ENCODE results near the gene NUP214.

Gene NUP214

DNA sequence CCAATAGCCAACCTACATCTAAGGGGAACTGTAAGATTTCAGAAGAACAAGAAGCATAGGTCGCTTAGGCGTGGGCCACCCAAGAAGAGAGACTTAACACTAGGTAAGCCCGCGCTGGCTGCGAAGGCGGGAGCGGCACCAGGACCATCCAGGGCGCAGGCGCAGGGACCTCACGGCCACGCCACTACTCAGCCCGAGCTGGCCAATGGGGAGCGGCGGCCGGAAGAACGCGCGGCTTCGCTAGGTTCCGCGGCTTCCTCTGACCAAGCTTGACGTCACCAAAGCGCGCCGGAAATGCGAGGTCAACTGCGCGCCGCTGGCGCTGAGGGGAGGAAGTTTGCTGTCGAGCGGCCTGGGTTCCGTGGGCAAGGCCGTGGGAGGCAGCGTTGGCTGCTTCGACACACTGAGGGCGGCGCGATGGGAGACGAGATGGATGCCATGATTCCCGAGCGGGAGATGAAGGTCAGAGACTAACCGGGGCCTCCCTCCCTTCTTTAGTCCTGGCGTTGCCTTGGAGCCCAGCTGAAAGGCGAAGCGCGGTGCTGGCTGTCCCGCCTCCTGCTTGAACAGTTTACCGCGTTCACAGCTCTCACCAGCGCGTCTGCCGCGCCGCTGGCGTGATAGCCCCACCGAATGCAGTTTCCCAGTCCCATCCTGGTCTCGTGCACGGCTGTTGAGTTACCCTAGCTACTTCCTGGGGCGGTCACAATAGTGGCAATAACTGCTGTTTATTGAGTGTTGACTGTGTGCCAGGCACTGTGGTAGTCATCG is at the start of gene NUP214:
Gene NUP214 (plus strand): TSS at position 299 of the 771 bp plus-strand sequence. CDS start 119 bp downstream, at position 418.
- H3K4me3 ChIP-seq (ENCODE audit: insufficient read length, low read depth) = peak within 1 kb of the TSS; percentile 97
- TF ChIP-seq YY1 (IDR thresholded peaks at IDR 0.05; ENCODE audit: insufficient read depth, insufficient read length) = peak; percentile 20
- no peak for TF ChIP-seq SUZ12 (IDR thresholded peaks at IDR 0.05; ENCODE audit: extremely low read depth, insufficient read depth, insufficient read length)
- H3K9me3 ChIP-seq (ENCODE audit: insufficient read depth, low read length) = no peaks in the 10 kb centered on the region
- H3K27me3 ChIP-seq (ENCODE audit: insufficient read depth, insufficient read length) = no peaks in the 10 kb centered on the region
- H3K9ac ChIP-seq (ENCODE audit: insufficient read length, low read depth) = peak within 1 kb of the TSS; percentile 96
- no peaks in the 10 kb centered on the region for H3K4me1 ChIP-seq (ENCODE audit: insufficient read depth, insufficient read length)
- peaks cover 59% of the 10 kb centered on the region for H3K36me3 ChIP-seq (ENCODE audit: insufficient read depth, insufficient read length, low read length)
- DNase-seq (ENCODE audit: low read depth, low spot score) = peak; percentile 98

DNA sequence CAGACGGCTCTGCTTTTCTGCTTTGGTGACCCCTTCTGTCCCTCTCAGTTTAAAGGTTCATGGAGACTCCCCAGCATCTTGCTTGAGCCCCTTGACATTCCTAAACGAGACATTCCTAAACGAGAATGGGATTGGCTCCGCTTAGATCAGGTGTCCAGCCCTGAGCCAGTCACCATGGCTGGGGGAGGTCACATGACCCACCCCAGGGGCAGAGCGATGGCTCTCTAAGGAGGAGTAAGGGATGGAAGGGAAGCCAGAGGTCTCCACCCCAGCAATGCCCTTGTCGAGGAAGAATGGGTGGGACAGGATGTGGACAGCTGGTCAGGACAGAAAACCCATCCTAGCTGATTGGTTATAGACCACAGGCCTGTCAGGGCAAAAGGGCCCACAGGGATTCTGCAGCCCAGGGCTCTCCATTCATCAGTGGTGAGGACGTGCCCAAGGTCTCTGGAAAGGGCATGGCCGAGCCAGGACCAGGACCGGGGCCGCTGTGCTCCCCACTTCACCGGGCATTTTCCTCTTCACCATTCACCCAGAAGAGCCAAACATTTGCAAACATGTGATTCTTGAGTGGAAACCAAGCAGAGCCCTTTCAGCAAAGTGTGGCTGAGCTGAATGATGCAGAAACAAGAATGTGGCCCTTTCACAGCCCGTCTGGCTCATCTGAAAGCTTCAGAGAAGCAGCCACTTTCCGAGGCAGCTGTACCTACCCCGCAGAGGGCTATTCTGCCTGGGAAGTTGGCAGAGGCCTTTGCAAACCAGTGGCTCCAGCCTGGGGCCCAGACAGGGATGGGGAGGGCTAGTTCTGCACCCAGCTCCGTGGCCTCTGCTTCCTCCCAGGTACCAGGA is 48.8 kb upstream of the NUP214 start:
- Histone ChIP-seq H3K9ac (ENCODE audit: insufficient read length, low read depth) (no peak overlapping the region), H3K4me1 (ENCODE audit: insufficient read depth, insufficient read length) (peaks cover 10% of the 10 kb centered on the region), H3K36me3 (ENCODE audit: insufficient read depth, insufficient read length, low read length) (peaks cover 59% of the 10 kb centered on the region), H3K27me3 (ENCODE audit: insufficient read depth, insufficient read length) (no peaks in the 10 kb centered on the region), H3K4me3 (ENCODE audit: insufficient read length, low read depth) (no peak overlapping the region), H3K9me3 (ENCODE audit: insufficient read depth, low read length) (no peaks in the 10 kb centered on the region)
- DNase-seq (ENCODE audit: low read depth, low spot score) = no peak
- TF ChIP-seq ZNF274 (IDR thresholded peaks at IDR 0.05; ENCODE audit: low read depth, low read length) = no peak
- TF ChIP-seq YY1 (IDR thresholded peaks at IDR 0.05; ENCODE audit: insufficient read depth, insufficient read length) = no peak
- TF ChIP-seq SUZ12 (IDR thresholded peaks at IDR 0.05; ENCODE audit: extremely low read depth, insufficient read depth, insufficient read length) = no peak

DNA sequence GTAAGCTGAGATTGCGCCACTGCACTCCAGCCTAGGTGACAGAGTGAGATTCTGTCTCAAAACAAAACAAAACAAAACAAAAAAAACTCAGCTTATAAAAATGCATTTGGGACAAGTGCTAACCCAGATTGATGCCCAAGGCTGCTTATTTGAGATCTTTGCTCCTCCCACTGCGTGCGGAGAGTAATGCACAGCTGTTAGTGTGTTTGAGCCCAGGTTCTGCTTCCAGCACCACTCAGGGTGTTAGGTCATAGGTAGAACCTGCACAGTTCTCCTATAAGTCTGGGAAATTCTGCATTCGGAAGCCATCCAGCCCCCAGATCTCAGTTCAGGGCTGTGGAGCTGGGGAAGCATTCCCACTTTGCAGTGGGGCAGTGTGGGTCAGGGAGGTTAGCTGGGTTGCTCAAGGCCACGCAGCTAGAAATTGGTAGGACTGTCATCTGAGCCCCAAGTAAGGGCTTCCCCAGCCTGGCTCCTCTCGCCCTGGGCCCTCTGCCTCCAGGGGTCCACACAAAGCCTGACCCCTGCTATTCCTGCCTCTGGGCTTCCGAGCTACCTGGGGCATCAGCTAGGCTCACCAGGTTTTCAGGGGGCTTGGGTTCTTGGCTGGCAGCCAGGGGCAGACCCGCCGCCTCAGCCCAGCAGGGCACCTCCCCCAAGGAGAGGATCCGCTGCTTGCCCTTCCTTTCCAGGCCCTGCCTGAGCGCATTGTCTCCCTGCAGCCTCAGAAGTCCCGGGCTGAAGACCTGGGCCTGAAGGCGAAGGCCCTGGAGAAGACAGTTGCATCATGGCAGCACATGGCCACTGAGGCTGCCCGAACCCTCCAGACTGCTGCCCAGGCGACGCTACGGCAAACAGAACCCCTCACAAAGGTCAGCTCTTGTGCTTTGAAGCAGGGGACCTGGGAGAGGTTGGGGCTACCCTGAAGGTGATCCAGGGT is 46.7 kb upstream of the NUP214 start:
- Histone ChIP-seq H3K36me3 (ENCODE audit: insufficient read depth, insufficient read length, low read length) (peaks cover 56% of the 10 kb centered on the region), H3K4me3 (ENCODE audit: insufficient read length, low read depth) (no peak overlapping the region), H3K4me1 (ENCODE audit: insufficient read depth, insufficient read length) (peaks cover 10% of the 10 kb centered on the region), H3K27me3 (ENCODE audit: insufficient read depth, insufficient read length) (no peaks in the 10 kb centered on the region), H3K9ac (ENCODE audit: insufficient read length, low read depth) (no peak overlapping the region), H3K9me3 (ENCODE audit: insufficient read depth, low read length) (no peaks in the 10 kb centered on the region)
- DNase-seq (ENCODE audit: low read depth, low spot score) = no peak
- no peak for TF ChIP-seq YY1 (IDR thresholded peaks at IDR 0.05; ENCODE audit: insufficient read depth, insufficient read length)
- TF ChIP-seq SUZ12 (IDR thresholded peaks at IDR 0.05; ENCODE audit: extremely low read depth, insufficient read depth, insufficient read length) = no peak
- no peak for TF ChIP-seq ZNF274 (IDR thresholded peaks at IDR 0.05; ENCODE audit: low read depth, low read length)

GRCh38 chr9:131080589-131080988 is 44.8 kb upstream of the NUP214 start:
- H3K4me1 ChIP-seq (ENCODE audit: insufficient read depth, insufficient read length) = peaks cover 10% of the 10 kb centered on the region
- peaks cover 53% of the 10 kb centered on the region for H3K36me3 ChIP-seq (ENCODE audit: insufficient read depth, insufficient read length, low read length)
- no peaks in the 10 kb centered on the region for H3K27me3 ChIP-seq (ENCODE audit: insufficient read depth, insufficient read length)
- H3K9ac ChIP-seq (ENCODE audit: insufficient read length, low read depth) = no peak overlapping the region
- H3K9me3 ChIP-seq (ENCODE audit: insufficient read depth, low read length) = no peaks in the 10 kb centered on the region
- no peak overlapping the region for H3K4me3 ChIP-seq (ENCODE audit: insufficient read length, low read depth)
- no peak for DNase-seq (ENCODE audit: low read depth, low spot score)
- TF ChIP-seq ZNF274 (IDR thresholded peaks at IDR 0.05; ENCODE audit: low read depth, low read length) (no peak), SUZ12 (IDR thresholded peaks at IDR 0.05; ENCODE audit: extremely low read depth, insufficient read depth, insufficient read length) (no peak), YY1 (IDR thresholded peaks at IDR 0.05; ENCODE audit: insufficient read depth, insufficient read length) (no peak)

GRCh38 chr9:131081868-131082267 is 43.5 kb upstream of the NUP214 start:
- Histone ChIP-seq H3K9ac (ENCODE audit: insufficient read length, low read depth) (no peak overlapping the region), H3K4me1 (ENCODE audit: insufficient read depth, insufficient read length) (peaks cover 7% of the 10 kb centered on the region), H3K9me3 (ENCODE audit: insufficient read depth, low read length) (no peaks in the 10 kb centered on the region), H3K36me3 (ENCODE audit: insufficient read depth, insufficient read length, low read length) (peaks cover 51% of the 10 kb centered on the region), H3K4me3 (ENCODE audit: insufficient read length, low read depth) (no peak overlapping the region), H3K27me3 (ENCODE audit: insufficient read depth, insufficient read length) (no peaks in the 10 kb centered on the region)
- no peak for DNase-seq (ENCODE audit: low read depth, low spot score)
- TF ChIP-seq SUZ12 (IDR thresholded peaks at IDR 0.05; ENCODE audit: extremely low read depth, insufficient read depth, insufficient read length) = no peak
- TF ChIP-seq YY1 (IDR thresholded peaks at IDR 0.05; ENCODE audit: insufficient read depth, insufficient read length) = no peak
- no peak for TF ChIP-seq ZNF274 (IDR thresholded peaks at IDR 0.05; ENCODE audit: low read depth, low read length)

GRCh38 chr9:131082774-131083512 is 42.4 kb upstream of the NUP214 start:
- Histone ChIP-seq H3K4me3 (ENCODE audit: insufficient read length, low read depth) (no peak overlapping the region), H3K4me1 (ENCODE audit: insufficient read depth, insufficient read length) (peaks cover 7% of the 10 kb centered on the region), H3K9me3 (ENCODE audit: insufficient read depth, low read length) (no peaks in the 10 kb centered on the region), H3K9ac (ENCODE audit: insufficient read length, low read depth) (no peak overlapping the region), H3K36me3 (ENCODE audit: insufficient read depth, insufficient read length, low read length) (peaks cover 54% of the 10 kb centered on the region), H3K27me3 (ENCODE audit: insufficient read depth, insufficient read length) (no peaks in the 10 kb centered on the region)
- no peak for DNase-seq (ENCODE audit: low read depth, low spot score)
- no peak for TF ChIP-seq YY1 (IDR thresholded peaks at IDR 0.05; ENCODE audit: insufficient read depth, insufficient read length)
- no peak for TF ChIP-seq SUZ12 (IDR thresholded peaks at IDR 0.05; ENCODE audit: extremely low read depth, insufficient read depth, insufficient read length)
- TF ChIP-seq ZNF274 (IDR thresholded peaks at IDR 0.05; ENCODE audit: low read depth, low read length) = no peak
